Smooth muscle cell (in vitro differentiated cells): Measurements from ENCODE around the gene ZNF213. TPM values are rescaled to one million over a fixed set of nuclear protein-coding genes. Genes with fewer than 3 reads are reported as not detected.

ENCODE experiments used
- DNase-seq: peaks from one replicate; lab custom pipeline; 2025; ENCODE audit not compliant: unreplicated experiment; lab: John Stamatoyannopoulos, UW
- H2AFZ ChIP-seq: fragments of 200-600 bp; sonication (generic); 2 replicates; pipeline ENCODE4 v1.6.0; 2016; ENCODE audit warnings: antibody characterized with exemption, low read depth, mild to moderate bottlenecking
- H3F3A ChIP-seq: fragments of 200-600 bp; sonication (generic); 2 replicates; pipeline ENCODE4 v1.6.0; 2017; ENCODE audit warnings: antibody characterized with exemption, low read depth
- H3K27ac ChIP-seq: fragments of 200-600 bp; sonication (generic); 2 replicates; pipeline ENCODE4 v1.5.1; 2016; ENCODE audit warnings: low read depth, mild to moderate bottlenecking
- H3K27me3 ChIP-seq: fragments of 200-600 bp; sonication (generic); 2 replicates; pipeline ENCODE4 v1.6.1; 2016; ENCODE audit warnings: low read depth, mild to moderate bottlenecking
- H3K36me3 ChIP-seq: fragments of 200-600 bp; sonication (generic); 2 replicates; pipeline ENCODE4 v1.5.1; 2016; ENCODE audit warnings: low read depth
- H3K4me1 ChIP-seq: fragments of 200-600 bp; sonication (generic); 2 replicates; pipeline ENCODE4 v1.5.1; 2016; ENCODE audit warnings: low read depth
- H3K4me2 ChIP-seq: fragments of 200-600 bp; sonication (generic); 2 replicates; pipeline ENCODE4 v1.6.0; 2016; ENCODE audit warnings: mild to moderate bottlenecking
- H3K4me3 ChIP-seq: fragments of 200-600 bp; sonication (generic); 2 replicates; pipeline ENCODE4 v1.5.1; 2016; ENCODE audit warnings: mild to moderate bottlenecking
- H3K79me2 ChIP-seq: fragments of 200-600 bp; sonication (generic); 2 replicates; pipeline ENCODE4 v1.6.0; 2016; ENCODE audit warnings: low read depth, mild to moderate bottlenecking
- H3K9ac ChIP-seq: fragments of 200-600 bp; sonication (generic); 2 replicates; pipeline ENCODE4 v1.6.0; 2016; ENCODE audit warnings: low read depth
- H3K9me3 ChIP-seq: fragments of 200-600 bp; sonication (generic); replicated peaks from 2 replicates; pipeline ENCODE4 v1.5.1; 2016; ENCODE audit warnings: low read depth
- H4K20me1 ChIP-seq: fragments of 200-600 bp; sonication (generic); 2 replicates; pipeline ENCODE4 v1.6.0; 2016; ENCODE audit warnings: low read depth
- WGBS: methylation state at CpG from one replicate; pipeline ENCODE4 v1.1.7; 2016; ENCODE audit warnings: low lambda C conversion rate; 5-methylcytosine and 5-hydroxymethylcytosine counted together
- polyA plus RNA-seq: library from polyadenylated mRNA; unstranded; fragments of >200 nt; fragmentation: Nextera tagmentation; extraction: Ambion mirVana; gene quantifications from 2 replicates; pipeline ENCODE4 v1.2.1, GENCODE V29; 2016
- total RNA-seq: library from RNA; depleted of rRNA; stranded (reverse); fragments of >200 nt; gene quantifications from 2 replicates; pipeline ENCODE4 v1.2.3, GENCODE V29; 2014
- TF ChIP-seq, protein P1 (sequence below): fragments of 200-600 bp; sonication (generic); IDR thresholded peaks from 2 replicates; pipeline ENCODE4 v1.5.1; 2017; ENCODE audit warnings: borderline replicate concordance, mild to moderate bottlenecking, antibody characterized with exemption; ENCODE audit not compliant: insufficient read depth, poor library complexity, severe bottlenecking

The ZNF213 gene
- total and polyA plus RNA-seq, 2 experiments from 2014 or later, result 9.2 to 9.6 TPM

DNA sequence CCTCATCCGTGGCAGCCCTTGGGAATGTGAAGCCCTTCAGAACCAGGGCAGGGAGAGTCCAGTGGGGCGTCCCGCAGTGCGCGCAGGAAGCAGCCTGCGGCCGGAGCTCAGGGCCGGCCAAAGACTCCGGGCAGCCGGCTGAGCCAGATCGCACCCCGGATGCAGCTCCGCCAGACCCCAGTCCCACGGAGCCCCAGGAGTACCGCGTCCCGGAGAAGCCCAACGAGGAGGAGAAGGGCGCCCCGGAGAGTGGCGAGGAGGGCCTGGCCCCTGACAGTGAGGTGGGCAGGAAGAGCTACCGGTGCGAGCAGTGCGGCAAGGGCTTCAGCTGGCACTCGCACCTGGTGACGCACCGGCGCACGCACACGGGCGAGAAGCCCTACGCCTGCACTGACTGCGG, 15.5 kb upstream of the ZNF213 start:
- no peaks in the 10 kb centered on the region for H3K9me3 ChIP-seq
- H3K79me2 ChIP-seq, result no peaks in the 10 kb centered on the region
- peaks cover 4% of the 10 kb centered on the region for H3K4me1 ChIP-seq
- no peak overlapping the region for H3K4me3 ChIP-seq
- 99% methylated on average over 33 of the region's 33 CpGs for WGBS
- H4K20me1 ChIP-seq, result no peaks in the 10 kb centered on the region
- H3K9ac ChIP-seq, result no peak overlapping the region
- no peak overlapping the region for H3K4me2 ChIP-seq
- H2AFZ ChIP-seq, result no peak overlapping the region
- H3K27ac ChIP-seq, result no peak overlapping the region
- H3K27me3 ChIP-seq, result no peaks in the 10 kb centered on the region
- no peak for DNase-seq
- TF ChIP-seq, protein P1, sequence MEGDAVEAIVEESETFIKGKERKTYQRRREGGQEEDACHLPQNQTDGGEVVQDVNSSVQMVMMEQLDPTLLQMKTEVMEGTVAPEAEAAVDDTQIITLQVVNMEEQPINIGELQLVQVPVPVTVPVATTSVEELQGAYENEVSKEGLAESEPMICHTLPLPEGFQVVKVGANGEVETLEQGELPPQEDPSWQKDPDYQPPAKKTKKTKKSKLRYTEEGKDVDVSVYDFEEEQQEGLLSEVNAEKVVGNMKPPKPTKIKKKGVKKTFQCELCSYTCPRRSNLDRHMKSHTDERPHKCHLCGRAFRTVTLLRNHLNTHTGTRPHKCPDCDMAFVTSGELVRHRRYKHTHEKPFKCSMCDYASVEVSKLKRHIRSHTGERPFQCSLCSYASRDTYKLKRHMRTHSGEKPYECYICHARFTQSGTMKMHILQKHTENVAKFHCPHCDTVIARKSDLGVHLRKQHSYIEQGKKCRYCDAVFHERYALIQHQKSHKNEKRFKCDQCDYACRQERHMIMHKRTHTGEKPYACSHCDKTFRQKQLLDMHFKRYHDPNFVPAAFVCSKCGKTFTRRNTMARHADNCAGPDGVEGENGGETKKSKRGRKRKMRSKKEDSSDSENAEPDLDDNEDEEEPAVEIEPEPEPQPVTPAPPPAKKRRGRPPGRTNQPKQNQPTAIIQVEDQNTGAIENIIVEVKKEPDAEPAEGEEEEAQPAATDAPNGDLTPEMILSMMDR, result no peak
- H3F3A ChIP-seq, result no peaks in the 10 kb centered on the region
- H3K36me3 ChIP-seq, result no peaks in the 10 kb centered on the region

DNA sequence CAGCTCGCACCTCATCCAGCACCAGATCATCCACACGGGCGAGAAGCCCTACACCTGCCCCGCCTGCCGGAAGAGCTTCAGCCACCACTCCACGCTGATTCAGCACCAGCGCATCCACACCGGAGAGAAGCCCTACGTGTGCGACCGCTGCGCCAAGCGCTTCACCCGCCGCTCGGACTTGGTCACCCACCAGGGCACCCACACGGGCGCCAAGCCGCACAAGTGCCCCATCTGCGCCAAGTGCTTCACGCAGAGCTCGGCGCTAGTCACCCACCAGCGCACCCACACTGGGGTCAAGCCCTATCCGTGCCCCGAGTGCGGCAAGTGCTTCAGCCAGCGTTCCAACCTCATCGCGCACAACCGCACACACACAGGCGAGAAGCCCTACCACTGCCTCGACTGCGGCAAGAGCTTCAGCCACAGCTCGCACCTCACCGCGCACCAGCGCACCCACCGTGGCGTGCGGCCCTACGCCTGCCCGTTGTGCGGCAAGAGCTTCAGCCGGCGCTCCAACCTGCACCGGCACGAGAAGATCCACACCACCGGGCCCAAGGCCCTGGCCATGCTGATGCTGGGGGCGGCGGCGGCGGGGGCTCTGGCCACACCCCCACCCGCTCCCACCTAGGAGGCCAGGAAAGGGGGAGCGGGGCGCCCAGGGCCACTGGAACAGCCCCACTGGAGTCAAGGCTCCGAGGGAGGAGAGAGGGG, 15.0 kb upstream of the ZNF213 start:
- Histone ChIP-seq H3K9ac (no peak overlapping the region), H3K27ac (no peak overlapping the region), H3F3A (no peaks in the 10 kb centered on the region), H3K9me3 (no peaks in the 10 kb centered on the region), H3K36me3 (no peaks in the 10 kb centered on the region), H3K79me2 (no peaks in the 10 kb centered on the region), H3K4me2 (no peak overlapping the region), H2AFZ (no peak overlapping the region), H3K4me1 (peaks cover 4% of the 10 kb centered on the region), H3K4me3 (no peak overlapping the region), H4K20me1 (no peaks in the 10 kb centered on the region), H3K27me3 (no peaks in the 10 kb centered on the region)
- 98% methylated on average over 50 of the region's 57 CpGs for WGBS
- TF ChIP-seq, protein P1, result no peak
- no peak for DNase-seq

DNA sequence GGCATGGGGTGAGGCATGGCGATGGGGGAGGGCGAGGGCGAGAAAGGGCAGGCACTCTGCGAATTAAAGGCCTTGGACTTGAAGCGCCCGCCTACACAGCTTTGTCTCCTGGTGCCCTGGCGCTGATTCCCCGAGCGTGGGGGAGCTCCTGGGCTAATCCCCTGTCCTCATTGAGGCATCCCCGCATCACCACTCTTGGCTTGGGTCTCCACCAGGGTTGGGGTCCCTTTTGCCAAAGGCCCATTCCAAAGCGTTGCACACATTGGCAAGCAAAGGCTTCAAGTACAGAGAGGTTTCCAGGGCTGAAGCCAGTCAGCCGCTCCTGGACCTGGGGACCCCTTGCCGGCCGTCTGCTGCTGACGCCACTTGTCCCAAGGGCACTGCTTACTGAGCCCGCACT, 14.4 kb upstream of the ZNF213 start:
- peaks cover 4% of the 10 kb centered on the region for H3F3A ChIP-seq
- 93% methylated on average over 16 of the region's 16 CpGs for WGBS
- H3K36me3 ChIP-seq, result no peaks in the 10 kb centered on the region
- H2AFZ ChIP-seq, result no peak overlapping the region
- TF ChIP-seq, protein P1, result no peak
- no peak overlapping the region for H3K4me2 ChIP-seq
- no peak overlapping the region for H3K4me3 ChIP-seq
- no peak for DNase-seq
- no peak overlapping the region for H3K9ac ChIP-seq
- H3K27ac ChIP-seq, result no peak overlapping the region
- H3K4me1 ChIP-seq, result peaks cover 4% of the 10 kb centered on the region
- no peaks in the 10 kb centered on the region for H3K9me3 ChIP-seq
- H4K20me1 ChIP-seq, result no peaks in the 10 kb centered on the region
- no peaks in the 10 kb centered on the region for H3K27me3 ChIP-seq
- no peaks in the 10 kb centered on the region for H3K79me2 ChIP-seq
